ENCODE measurements around the gene TPRX1.
"Not testable (repeated sequence)": the region's sequence is repeated elsewhere in the genome, so short reads cannot be mapped to it uniquely, and the experiment has no call there.

Gene TPRX1

GRCh38 chr19:47821460-47822020 is 17.2 kb upstream of the TPRX1 start, which contains the start of gene CRX:
TSS of gene CRX (plus strand) at chr19:47821937. CDS start at chr19:47834444, 12,507 bp downstream.
- H3K9ac ChIP-seq (ENCODE audit: low read depth, low read length) = no peak within 1 kb of the TSS
- no peaks in the 10 kb centered on the region for H3K27me3 ChIP-seq (ENCODE audit: control insufficient read depth, insufficient read depth, low read length)
- no peaks in the 10 kb centered on the region for H3K9me3 ChIP-seq (ENCODE audit: control insufficient read depth, insufficient read depth, low read length)
- no peaks in the 10 kb centered on the region for H3K36me3 ChIP-seq (ENCODE audit: control insufficient read depth, insufficient read depth, low read length)
- H3K27ac ChIP-seq (ENCODE audit: low read depth, low read length) = peak within 1 kb of the TSS; percentile 15
- H3K4me3 ChIP-seq (ENCODE audit: low read depth, low read length) = no peak within 1 kb of the TSS
- H3K4me1 ChIP-seq (ENCODE audit: control insufficient read depth, insufficient read depth, low read length) = peaks cover 22% of the 10 kb centered on the region

- Histone ChIP-seq H3K9me3 (ENCODE audit: control insufficient read depth, insufficient read depth, low read length) (no peaks in the 10 kb centered on the region), H3K27me3 (ENCODE audit: control insufficient read depth, insufficient read depth, low read length) (no peaks in the 10 kb centered on the region), H3K4me3 (ENCODE audit: low read depth, low read length) (no peak overlapping the region), H3K27ac (ENCODE audit: low read depth, low read length) (no peak overlapping the region), H3K4me1 (ENCODE audit: control insufficient read depth, insufficient read depth, low read length) (peaks cover 22% of the 10 kb centered on the region), H3K9ac (ENCODE audit: low read depth, low read length) (no peak overlapping the region), H3K36me3 (ENCODE audit: control insufficient read depth, insufficient read depth, low read length) (no peaks in the 10 kb centered on the region)
These were observed 16.1 kb upstream of the TPRX1 start for GRCh38 chr19:47820410-47820809.

GRCh38 chr19:47819858-47820257 is 15.5 kb upstream of the TPRX1 start:
- H3K9me3 ChIP-seq (ENCODE audit: control insufficient read depth, insufficient read depth, low read length) = no peaks in the 10 kb centered on the region
- no peaks in the 10 kb centered on the region for H3K27me3 ChIP-seq (ENCODE audit: control insufficient read depth, insufficient read depth, low read length)
- no peak overlapping the region for H3K9ac ChIP-seq (ENCODE audit: low read depth, low read length)
- no peaks in the 10 kb centered on the region for H3K36me3 ChIP-seq (ENCODE audit: control insufficient read depth, insufficient read depth, low read length)
- peaks cover 22% of the 10 kb centered on the region for H3K4me1 ChIP-seq (ENCODE audit: control insufficient read depth, insufficient read depth, low read length)
- H3K27ac ChIP-seq (ENCODE audit: low read depth, low read length) = peak overlapping the region; percentile 53
- H3K4me3 ChIP-seq (ENCODE audit: low read depth, low read length) = peak overlapping the region; percentile 28; the same call in 1 of the 2 replicates

- H3K36me3 ChIP-seq (ENCODE audit: control insufficient read depth, insufficient read depth, low read length); H3K27me3 ChIP-seq (ENCODE audit: control insufficient read depth, insufficient read depth, low read length); H3K9me3 ChIP-seq (ENCODE audit: control insufficient read depth, insufficient read depth, low read length); H3K27ac ChIP-seq (ENCODE audit: low read depth, low read length); H3K4me3 ChIP-seq (ENCODE audit: low read depth, low read length); H3K9ac ChIP-seq (ENCODE audit: low read depth, low read length): not testable (repeated sequence)
- H3K4me1 ChIP-seq (ENCODE audit: control insufficient read depth, insufficient read depth, low read length) = peaks cover 22% of the 10 kb centered on the region
These were observed 13.9 kb upstream of the TPRX1 start for GRCh38 chr19:47818221-47818620.

GRCh38 chr19:47816270-47816669 is 11.9 kb upstream of the TPRX1 start:
- not testable (repeated sequence) for H3K9me3 ChIP-seq (ENCODE audit: control insufficient read depth, insufficient read depth, low read length); H3K9ac ChIP-seq (ENCODE audit: low read depth, low read length); H3K27ac ChIP-seq (ENCODE audit: low read depth, low read length); H3K4me3 ChIP-seq (ENCODE audit: low read depth, low read length); H3K36me3 ChIP-seq (ENCODE audit: control insufficient read depth, insufficient read depth, low read length); H3K27me3 ChIP-seq (ENCODE audit: control insufficient read depth, insufficient read depth, low read length)
- peaks cover 15% of the 10 kb centered on the region for H3K4me1 ChIP-seq (ENCODE audit: control insufficient read depth, insufficient read depth, low read length)

- no peaks in the 10 kb centered on the region for H3K27me3 ChIP-seq (ENCODE audit: control insufficient read depth, insufficient read depth, low read length)
- no peak overlapping the region for H3K9ac ChIP-seq (ENCODE audit: low read depth, low read length)
- no peaks in the 10 kb centered on the region for H3K9me3 ChIP-seq (ENCODE audit: control insufficient read depth, insufficient read depth, low read length)
- no peaks in the 10 kb centered on the region for H3K36me3 ChIP-seq (ENCODE audit: control insufficient read depth, insufficient read depth, low read length)
- no peaks in the 10 kb centered on the region for H3K4me1 ChIP-seq (ENCODE audit: control insufficient read depth, insufficient read depth, low read length)
- no peak overlapping the region for H3K27ac ChIP-seq (ENCODE audit: low read depth, low read length)
- H3K4me3 ChIP-seq (ENCODE audit: low read depth, low read length) = no peak overlapping the region
These were observed 9.6 kb upstream of the TPRX1 start for GRCh38 chr19:47813995-47814328.

GRCh38 chr19:47813304-47813994 is 9.1 kb upstream of the TPRX1 start:
- H3K36me3 ChIP-seq (ENCODE audit: control insufficient read depth, insufficient read depth, low read length) = no peaks in the 10 kb centered on the region
- no peaks in the 10 kb centered on the region for H3K4me1 ChIP-seq (ENCODE audit: control insufficient read depth, insufficient read depth, low read length)
- H3K27me3 ChIP-seq (ENCODE audit: control insufficient read depth, insufficient read depth, low read length) = no peaks in the 10 kb centered on the region
- no peak overlapping the region for H3K9ac ChIP-seq (ENCODE audit: low read depth, low read length)
- no peak overlapping the region for H3K27ac ChIP-seq (ENCODE audit: low read depth, low read length)
- no peak overlapping the region for H3K4me3 ChIP-seq (ENCODE audit: low read depth, low read length)
- H3K9me3 ChIP-seq (ENCODE audit: control insufficient read depth, insufficient read depth, low read length) = no peaks in the 10 kb centered on the region

GRCh38 chr19:47806435-47806834 is 2.1 kb upstream of the TPRX1 start:
- Histone ChIP-seq H3K36me3 (ENCODE audit: control insufficient read depth, insufficient read depth, low read length) (no peaks in the 10 kb centered on the region), H3K9me3 (ENCODE audit: control insufficient read depth, insufficient read depth, low read length) (no peaks in the 10 kb centered on the region), H3K4me1 (ENCODE audit: control insufficient read depth, insufficient read depth, low read length) (no peaks in the 10 kb centered on the region), H3K4me3 (ENCODE audit: low read depth, low read length) (no peak overlapping the region), H3K27ac (ENCODE audit: low read depth, low read length) (no peak overlapping the region), H3K9ac (ENCODE audit: low read depth, low read length) (no peak overlapping the region), H3K27me3 (ENCODE audit: control insufficient read depth, insufficient read depth, low read length) (no peaks in the 10 kb centered on the region)

- Histone ChIP-seq H3K27ac (ENCODE audit: low read depth, low read length) (no peak overlapping the region), H3K4me1 (ENCODE audit: control insufficient read depth, insufficient read depth, low read length) (no peaks in the 10 kb centered on the region), H3K9me3 (ENCODE audit: control insufficient read depth, insufficient read depth, low read length) (peaks cover 4% of the 10 kb centered on the region; the same call in 1 of the 2 replicates), H3K36me3 (ENCODE audit: control insufficient read depth, insufficient read depth, low read length) (no peaks in the 10 kb centered on the region), H3K9ac (ENCODE audit: low read depth, low read length) (no peak overlapping the region), H3K4me3 (ENCODE audit: low read depth, low read length) (no peak overlapping the region), H3K27me3 (ENCODE audit: control insufficient read depth, insufficient read depth, low read length) (no peaks in the 10 kb centered on the region)
These were observed 962 bp upstream of the TPRX1 start for GRCh38 chr19:47805313-47805712.

- not testable (repeated sequence) for H3K4me3 ChIP-seq (ENCODE audit: low read depth, low read length); H3K9me3 ChIP-seq (ENCODE audit: control insufficient read depth, insufficient read depth, low read length); H3K27me3 ChIP-seq (ENCODE audit: control insufficient read depth, insufficient read depth, low read length); H3K4me1 ChIP-seq (ENCODE audit: control insufficient read depth, insufficient read depth, low read length); H3K36me3 ChIP-seq (ENCODE audit: control insufficient read depth, insufficient read depth, low read length); H3K27ac ChIP-seq (ENCODE audit: low read depth, low read length); H3K9ac ChIP-seq (ENCODE audit: low read depth, low read length)
These were observed 680 bp downstream of the TPRX1 start for GRCh38 chr19:47803671-47804070.

- not testable (repeated sequence) for H3K4me1 ChIP-seq (ENCODE audit: control insufficient read depth, insufficient read depth, low read length); H3K27me3 ChIP-seq (ENCODE audit: control insufficient read depth, insufficient read depth, low read length); H3K27ac ChIP-seq (ENCODE audit: low read depth, low read length); H3K4me3 ChIP-seq (ENCODE audit: low read depth, low read length); H3K9ac ChIP-seq (ENCODE audit: low read depth, low read length); H3K36me3 ChIP-seq (ENCODE audit: control insufficient read depth, insufficient read depth, low read length); H3K9me3 ChIP-seq (ENCODE audit: control insufficient read depth, insufficient read depth, low read length)
These were observed 1.2 kb downstream of the TPRX1 start for GRCh38 chr19:47803148-47803547.
